HepG2 (cell line): ENCODE results near the gene MIA. TPM values are rescaled to one million over a fixed set of nuclear protein-coding genes. Genes with fewer than 3 reads are reported as not detected.

Experiments
- CCDC6 ChIP-seq: sonication (generic); formaldehyde crosslinking; IDR thresholded peaks from 2 replicates; pipeline ENCODE4 v1.8.1; 2022; ENCODE audit warnings: mild to moderate bottlenecking, missing genetic modification reagents, moderate library complexity
- ELF1 ChIP-seq: sonication (generic); formaldehyde crosslinking; IDR thresholded peaks from 2 replicates; pipeline ENCODE4 v1.4.0; 2020; ENCODE audit warnings: missing genetic modification reagents
- EP300 ChIP-seq, 3 experiments: sonication (generic) in 1 of 3; formaldehyde crosslinking in 1 of 3; IDR thresholded peaks; 2 replicates each; pipeline versions ENCODE4 v1.5.1 to v1.6.1; 2011 to 2020; ENCODE audit warnings: low read depth in 2 of 3, low read length in 2 of 3, borderline replicate concordance in 1 of 3, improper control_type of control experiment in 1 of 3, mild to moderate bottlenecking in 1 of 3, missing genetic modification reagents in 1 of 3, moderate library complexity in 1 of 3
- GATA4 ChIP-seq: sonication (generic); IDR thresholded peaks from 2 replicates; pipeline ENCODE4 v1.6.1; 2016; ENCODE audit warnings: antibody characterized with exemption, low read depth, borderline replicate concordance
- HBP1 ChIP-seq: IDR thresholded peaks from 2 replicates; pipeline ENCODE4 v1.6.1; 2016; ENCODE audit warnings: low read depth, control low read depth
- MLLT10 ChIP-seq: sonication (generic); formaldehyde crosslinking; IDR thresholded peaks from 2 replicates; pipeline ENCODE4 v1.4.0; 2020; ENCODE audit warnings: missing genetic modification reagents
- SOX5 ChIP-seq: IDR thresholded peaks from 2 replicates; pipeline ENCODE4 v1.6.1; 2016; ENCODE audit warnings: borderline replicate concordance
- WIZ ChIP-seq: sonication (generic); formaldehyde crosslinking; IDR thresholded peaks from 2 replicates; pipeline ENCODE4 v1.5.1; 2020; ENCODE audit warnings: mild to moderate bottlenecking, missing genetic modification reagents
- YEATS2 ChIP-seq: sonication (generic); formaldehyde crosslinking; IDR thresholded peaks from 2 replicates; pipeline ENCODE4 v1.4.0; 2020; ENCODE audit warnings: missing genetic modification reagents, borderline replicate concordance
- ZNF263 ChIP-seq: sonication (generic); formaldehyde crosslinking; IDR thresholded peaks from 2 replicates; pipeline ENCODE4 v1.4.0; 2020; ENCODE audit warnings: missing genetic modification reagents
- ZNF652 ChIP-seq: IDR thresholded peaks from 2 replicates; pipeline ENCODE4 v1.6.1; 2016; ENCODE audit warnings: low read depth, borderline replicate concordance
- ZNF792 ChIP-seq: IDR thresholded peaks from 2 replicates; pipeline ENCODE4 v1.6.1; 2016
- polyA plus RNA-seq, 8 experiments: library from polyadenylated mRNA; depleted of rRNA in 3 of 8; stranded (reverse) in 7 of 8; unstranded in 1 of 8; fragments of >200 nt; fragmentation: Illumina TruSeq in 4 of 8; extraction: Trizol in 4 of 8; gene quantifications; 2 replicates each; pipeline versions ENCODE4 v1.2.1 to v1.2.3, GENCODE V29; 2011 to 2016; ENCODE audit warnings: low read depth in 4 of 8, missing spikeins in 1 of 8, mixed read lengths in 1 of 8; ENCODE audit not compliant: insufficient read depth in 1 of 8
- total RNA-seq, 5 experiments: library from RNA; depleted of rRNA; stranded (reverse); fragments of >200 nt; fragmentation: Illumina TruSeq; extraction: Trizol; gene quantifications; 2 replicates each; pipeline ENCODE4 v1.2.3, GENCODE V29; 2016; ENCODE audit warnings: low read depth in 1 of 5
- TF ChIP-seq, protein P1 (sequence below): sonication (generic); formaldehyde crosslinking; IDR thresholded peaks from 2 replicates; pipeline ENCODE4 v1.5.1; 2020; ENCODE audit warnings: mild to moderate bottlenecking, missing genetic modification reagents, moderate library complexity
- TF ChIP-seq, protein P2 (sequence below): sonication (generic); formaldehyde crosslinking; IDR thresholded peaks from 2 replicates; pipeline ENCODE4 v1.4.0; 2020; ENCODE audit warnings: missing genetic modification reagents, low read depth, mild to moderate bottlenecking, borderline replicate concordance
- TF ChIP-seq, protein P3 (sequence below): sonication (generic); formaldehyde crosslinking; IDR thresholded peaks from 2 replicates; pipeline ENCODE4 v1.4.0; 2020; ENCODE audit warnings: missing genetic modification reagents
- TF ChIP-seq, protein P4 (sequence below): IDR thresholded peaks from 2 replicates; pipeline ENCODE4 v1.6.1; 2018; ENCODE audit warnings: missing genetic modification reagents, mild to moderate bottlenecking, missing compliant biosample characterization
- TF ChIP-seq, protein P5 (sequence below): sonication (generic); formaldehyde crosslinking; IDR thresholded peaks from 2 replicates; pipeline ENCODE4 v1.4.0; 2020; ENCODE audit warnings: mild to moderate bottlenecking, low read depth, missing genetic modification reagents

MIA gene
- total and polyA plus RNA-seq, 2 of the 13 experiments (the other 11 are each of a cell fraction or from before 2014, with no cell fraction given) = 0.61 TPM; not detected in 1

DNA sequence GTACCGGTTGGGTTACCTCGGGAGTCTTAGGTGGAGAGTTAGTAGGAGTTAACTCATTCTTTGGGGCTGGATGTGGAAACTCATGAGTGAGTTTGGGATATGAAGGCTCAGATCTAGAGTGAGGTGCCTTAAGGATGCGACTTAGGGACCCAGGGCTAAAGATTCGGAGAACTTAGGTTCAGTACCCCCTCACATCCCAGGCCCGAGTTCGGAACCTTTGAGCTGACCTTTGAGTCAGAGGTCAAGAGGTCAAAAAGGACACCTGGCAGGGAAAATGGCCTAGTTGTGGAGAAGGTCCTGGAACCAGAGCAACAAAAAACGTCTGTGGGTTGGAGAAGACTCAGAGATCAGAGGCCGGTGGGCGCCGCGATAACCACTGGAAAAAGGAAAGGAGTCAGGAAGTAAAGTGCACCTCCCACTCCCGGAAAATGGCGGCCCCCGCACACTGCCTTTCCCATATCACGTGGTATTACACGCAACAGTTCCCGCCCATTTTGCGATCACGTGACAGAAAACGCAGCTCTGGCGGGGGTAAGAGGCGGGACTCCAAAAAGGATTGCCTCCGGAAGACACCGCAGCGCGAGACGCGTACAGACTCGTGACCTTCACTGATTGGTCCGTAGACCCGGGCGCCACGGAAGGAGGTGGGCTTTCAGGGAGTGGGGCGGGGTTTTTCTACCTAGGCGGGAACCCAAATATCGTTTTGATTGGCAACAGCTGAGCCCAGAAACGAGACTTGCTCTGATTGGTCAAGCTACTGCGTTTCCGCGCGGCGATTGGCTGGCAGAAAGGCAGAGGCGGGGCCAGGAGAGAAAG, 25.1 kb upstream of the MIA start, which contains the start of gene ACTMAP (continued):
- no peak for TF ChIP-seq HBP1
- TF ChIP-seq, protein P1, sequence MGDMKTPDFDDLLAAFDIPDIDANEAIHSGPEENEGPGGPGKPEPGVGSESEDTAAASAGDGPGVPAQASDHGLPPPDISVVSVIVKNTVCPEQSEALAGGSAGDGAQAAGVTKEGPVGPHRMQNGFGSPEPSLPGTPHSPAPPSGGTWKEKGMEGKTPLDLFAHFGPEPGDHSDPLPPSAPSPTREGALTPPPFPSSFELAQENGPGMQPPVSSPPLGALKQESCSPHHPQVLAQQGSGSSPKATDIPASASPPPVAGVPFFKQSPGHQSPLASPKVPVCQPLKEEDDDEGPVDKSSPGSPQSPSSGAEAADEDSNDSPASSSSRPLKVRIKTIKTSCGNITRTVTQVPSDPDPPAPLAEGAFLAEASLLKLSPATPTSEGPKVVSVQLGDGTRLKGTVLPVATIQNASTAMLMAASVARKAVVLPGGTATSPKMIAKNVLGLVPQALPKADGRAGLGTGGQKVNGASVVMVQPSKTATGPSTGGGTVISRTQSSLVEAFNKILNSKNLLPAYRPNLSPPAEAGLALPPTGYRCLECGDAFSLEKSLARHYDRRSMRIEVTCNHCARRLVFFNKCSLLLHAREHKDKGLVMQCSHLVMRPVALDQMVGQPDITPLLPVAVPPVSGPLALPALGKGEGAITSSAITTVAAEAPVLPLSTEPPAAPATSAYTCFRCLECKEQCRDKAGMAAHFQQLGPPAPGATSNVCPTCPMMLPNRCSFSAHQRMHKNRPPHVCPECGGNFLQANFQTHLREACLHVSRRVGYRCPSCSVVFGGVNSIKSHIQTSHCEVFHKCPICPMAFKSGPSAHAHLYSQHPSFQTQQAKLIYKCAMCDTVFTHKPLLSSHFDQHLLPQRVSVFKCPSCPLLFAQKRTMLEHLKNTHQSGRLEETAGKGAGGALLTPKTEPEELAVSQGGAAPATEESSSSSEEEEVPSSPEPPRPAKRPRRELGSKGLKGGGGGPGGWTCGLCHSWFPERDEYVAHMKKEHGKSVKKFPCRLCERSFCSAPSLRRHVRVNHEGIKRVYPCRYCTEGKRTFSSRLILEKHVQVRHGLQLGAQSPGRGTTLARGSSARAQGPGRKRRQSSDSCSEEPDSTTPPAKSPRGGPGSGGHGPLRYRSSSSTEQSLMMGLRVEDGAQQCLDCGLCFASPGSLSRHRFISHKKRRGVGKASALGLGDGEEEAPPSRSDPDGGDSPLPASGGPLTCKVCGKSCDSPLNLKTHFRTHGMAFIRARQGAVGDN (CRISPR knock-in tag) = peak; percentile 70
- TF ChIP-seq ZNF652 = peak; percentile 23; the same call in 1 of the 2 replicates
- no peak for TF ChIP-seq WIZ
- TF ChIP-seq, protein P2, sequence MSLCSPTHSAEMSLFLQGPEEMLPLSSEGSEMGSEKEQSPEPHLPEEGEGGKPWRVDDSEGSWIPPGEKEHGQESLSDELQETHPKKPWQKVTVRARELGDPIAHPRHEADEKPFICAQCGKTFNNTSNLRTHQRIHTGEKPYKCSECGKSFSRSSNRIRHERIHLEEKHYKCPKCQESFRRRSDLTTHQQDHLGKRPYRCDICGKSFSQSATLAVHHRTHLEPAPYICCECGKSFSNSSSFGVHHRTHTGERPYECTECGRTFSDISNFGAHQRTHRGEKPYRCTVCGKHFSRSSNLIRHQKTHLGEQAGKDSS (CRISPR knock-in tag) = no peak
- peak; percentile 90 for TF ChIP-seq ELF1
- no peak for TF ChIP-seq GATA4
- 0 out of 2 replicates have a peak, but pooled peaks have one; percentile 14 for TF ChIP-seq SOX5
- TF ChIP-seq MLLT10 (CRISPR knock-in tag) = no peak
- peak; percentile 75 for TF ChIP-seq ZNF792 (CRISPR knock-in tag)
- no peak for TF ChIP-seq EP300 (IDR thresholded peaks at IDR 0.05; ENCODE audit: low read depth in 2 of 2, low read length in 2 of 2)
- 0 out of 2 replicates have a peak, but pooled peaks have one; percentile 12 for TF ChIP-seq EP300 (CRISPR knock-in tag; IDR thresholded peaks at IDR 0.05; ENCODE audit: borderline replicate concordance)
- TF ChIP-seq YEATS2 (CRISPR knock-in tag) = peak; percentile 88
- TF ChIP-seq, protein P3, sequence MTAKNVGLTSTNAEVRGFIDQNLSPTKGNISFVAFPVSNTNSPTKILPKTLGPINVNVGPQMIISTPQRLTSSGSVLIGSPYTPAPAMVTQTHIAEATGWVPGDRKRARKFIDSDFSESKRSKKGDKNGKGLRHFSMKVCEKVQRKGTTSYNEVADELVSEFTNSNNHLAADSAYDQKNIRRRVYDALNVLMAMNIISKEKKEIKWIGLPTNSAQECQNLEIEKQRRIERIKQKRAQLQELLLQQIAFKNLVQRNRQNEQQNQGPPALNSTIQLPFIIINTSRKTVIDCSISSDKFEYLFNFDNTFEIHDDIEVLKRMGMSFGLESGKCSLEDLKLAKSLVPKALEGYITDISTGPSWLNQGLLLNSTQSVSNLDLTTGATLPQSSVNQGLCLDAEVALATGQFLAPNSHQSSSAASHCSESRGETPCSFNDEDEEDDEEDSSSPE (CRISPR knock-in tag) = peak; percentile 96
- TF ChIP-seq ZNF263 (CRISPR knock-in tag) = no peak
- TF ChIP-seq, protein P4, sequence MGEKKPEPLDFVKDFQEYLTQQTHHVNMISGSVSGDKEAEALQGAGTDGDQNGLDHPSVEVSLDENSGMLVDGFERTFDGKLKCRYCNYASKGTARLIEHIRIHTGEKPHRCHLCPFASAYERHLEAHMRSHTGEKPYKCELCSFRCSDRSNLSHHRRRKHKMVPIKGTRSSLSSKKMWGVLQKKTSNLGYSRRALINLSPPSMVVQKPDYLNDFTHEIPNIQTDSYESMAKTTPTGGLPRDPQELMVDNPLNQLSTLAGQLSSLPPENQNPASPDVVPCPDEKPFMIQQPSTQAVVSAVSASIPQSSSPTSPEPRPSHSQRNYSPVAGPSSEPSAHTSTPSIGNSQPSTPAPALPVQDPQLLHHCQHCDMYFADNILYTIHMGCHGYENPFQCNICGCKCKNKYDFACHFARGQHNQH = peak; percentile 69; the same call in 1 of the 2 replicates
- peak; percentile 15; the same call in 1 of the 2 replicates for TF ChIP-seq CCDC6 (CRISPR knock-in tag)
- TF ChIP-seq, protein P5, sequence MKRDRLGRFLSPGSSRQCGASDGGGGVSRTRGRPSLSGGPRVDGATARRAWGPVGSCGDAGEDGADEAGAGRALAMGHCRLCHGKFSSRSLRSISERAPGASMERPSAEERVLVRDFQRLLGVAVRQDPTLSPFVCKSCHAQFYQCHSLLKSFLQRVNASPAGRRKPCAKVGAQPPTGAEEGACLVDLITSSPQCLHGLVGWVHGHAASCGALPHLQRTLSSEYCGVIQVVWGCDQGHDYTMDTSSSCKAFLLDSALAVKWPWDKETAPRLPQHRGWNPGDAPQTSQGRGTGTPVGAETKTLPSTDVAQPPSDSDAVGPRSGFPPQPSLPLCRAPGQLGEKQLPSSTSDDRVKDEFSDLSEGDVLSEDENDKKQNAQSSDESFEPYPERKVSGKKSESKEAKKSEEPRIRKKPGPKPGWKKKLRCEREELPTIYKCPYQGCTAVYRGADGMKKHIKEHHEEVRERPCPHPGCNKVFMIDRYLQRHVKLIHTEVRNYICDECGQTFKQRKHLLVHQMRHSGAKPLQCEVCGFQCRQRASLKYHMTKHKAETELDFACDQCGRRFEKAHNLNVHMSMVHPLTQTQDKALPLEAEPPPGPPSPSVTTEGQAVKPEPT (CRISPR knock-in tag) = no peak
